Panc1 (cell line): ENCODE results near the gene NBL1. TPM values are rescaled to one million over a fixed set of nuclear protein-coding genes. Genes with fewer than 3 reads are reported as not detected.

Source experiments
- ATAC-seq: fragments of 200-7000 bp; cut with Tn5 transposase; 2 replicates; pipeline ENCODE4 v1.9.1; 2020; ENCODE audit warnings: mild to moderate bottlenecking, moderate library complexity
- BruUV-seq: library from RNA; stranded (reverse); fragments of 400-500 nt; replicated peaks from 2 replicates; lab custom pipeline; 2021; lab: Mats Ljungman, UMichigan
- CTCF ChIA-PET: fragments of 300-600 bp; sonication (Branson Sonifier 250); formaldehyde crosslinking; loops from one replicate; lab custom pipeline; 2022; ENCODE audit warnings: antibody characterized with exemption; lab: Charles Lee
- POLR2A ChIA-PET: fragments of 300-600 bp; sonication (Branson Sonifier 250); formaldehyde crosslinking; loops from one replicate; lab custom pipeline; 2022; ENCODE audit warnings: antibody characterized with exemption; lab: Charles Lee
- DNase-seq: peaks from one replicate; pipeline ENCODE4 v3.0.0-alpha.2; 2010; ENCODE audit warnings: low read depth, low spot score
- H3K27ac ChIP-seq: 2 replicates; pipeline ENCODE4 v1.5.1; 2011; ENCODE audit warnings: mild to moderate bottlenecking, low read length, inconsistent platforms
- H3K27me3 ChIP-seq: fragments of 200-500 bp; sonication (Bioruptor generic); 2 replicates; pipeline ENCODE4 v1.6.0; 2014; ENCODE audit warnings: low read length, inconsistent platforms; ENCODE audit not compliant: control insufficient read depth, insufficient read depth
- H3K36me3 ChIP-seq: fragments of 200-500 bp; sonication (Bioruptor generic); 2 replicates; pipeline ENCODE4 v1.5.1; 2014; ENCODE audit warnings: inconsistent platforms, mild to moderate bottlenecking, low read length, moderate library complexity; ENCODE audit not compliant: control insufficient read depth, insufficient read depth
- H3K4me1 ChIP-seq: 2 replicates; pipeline ENCODE4 v1.5.1; 2011; ENCODE audit warnings: inconsistent platforms, mild to moderate bottlenecking, low read length, moderate library complexity; ENCODE audit not compliant: control insufficient read depth, insufficient read depth
- H3K4me3 ChIP-seq, 2 experiments: 2 replicates each; pipeline ENCODE4 v1.5.1; 2011 to 2012; ENCODE audit warnings: low read depth in 2 of 2, low read length in 2 of 2, mild to moderate bottlenecking in 2 of 2, inconsistent platforms in 1 of 2, moderate library complexity in 1 of 2
- H3K9me3 ChIP-seq: fragments of 200-500 bp; sonication (Bioruptor generic); 2 replicates; pipeline ENCODE4 v1.5.1; 2014; ENCODE audit warnings: low read depth, mild to moderate bottlenecking, inconsistent platforms, low read length, moderate library complexity; ENCODE audit not compliant: control insufficient read depth, insufficient read depth
- CTCF ChIP-seq: fragments of 450-650 bp; IDR thresholded peaks from 2 replicates; pipeline ENCODE4 v1.5.1; 2017; ENCODE audit warnings: mild to moderate bottlenecking
- POLR2AphosphoS5 ChIP-seq: IDR thresholded peaks from 2 replicates; pipeline ENCODE4 v1.6.1; 2012; ENCODE audit warnings: mild to moderate bottlenecking, low read depth, low read length, moderate library complexity
- REST ChIP-seq, 2 experiments: IDR thresholded peaks; 2 replicates each; pipeline ENCODE4 v1.6.1; 2011 to 2012; ENCODE audit warnings: low read depth in 2 of 2, control low read depth in 1 of 2, low read length in 1 of 2, mild to moderate bottlenecking in 1 of 2, moderate library complexity in 1 of 2; ENCODE audit not compliant: insufficient read depth in 1 of 2
- SIN3A ChIP-seq: IDR thresholded peaks from 2 replicates; pipeline ENCODE4 v1.6.1; 2012; ENCODE audit warnings: low read depth, mild to moderate bottlenecking, low read length, moderate library complexity, borderline replicate concordance; ENCODE audit not compliant: insufficient read depth
- TCF7L2 ChIP-seq: IDR thresholded peaks from 2 replicates; pipeline ENCODE4 v1.6.1; 2011; ENCODE audit warnings: mild to moderate bottlenecking, low read depth, low read length, inconsistent platforms
- in situ Hi-C: cut with HindIII; loops from 2 replicates; pipeline ENCODE4 v1.10.0; 2016; ENCODE audit warnings: low sequenced_read_pairs, low pct_unique_long_range_greater_than_20kb
- intact Hi-C: fragments of 100-400 bp; cut with micrococcal nuclease; formaldehyde crosslinking; loops from one replicate; pipeline ENCODE4 v1.10.0; 2022; ENCODE audit not compliant: unreplicated experiment
- total RNA-seq: library from RNA; stranded (reverse); gene quantifications from one replicate; pipeline ENCODE4 v1.2.1, GENCODE V29; 2021; ENCODE audit not compliant: unreplicated experiment

Gene NBL1
- total RNA-seq, 1 experiment from 2014 or later: 191 TPM

GRCh38 chr1:19639999-19640362, 4.1 kb upstream of the NBL1 start:
- peaks cover 22% of the 10 kb centered on the region for H3K4me1 ChIP-seq
- ChIA-PET CTCF (no interaction called here), POLR2A (interaction anchor here (1.1 kb wide), 1 partner anchor 167 kb away, joined by 7 read pairs; no protein-coding TSS in a partner anchor)
- H3K27ac ChIP-seq: 0 out of 2 replicates have a peak overlapping the region, but pooled peaks have one; percentile 34
- H3K4me3 ChIP-seq: no peak overlapping the region
- TF ChIP-seq CTCF: no peak
- no peak for TF ChIP-seq TCF7L2
- no peak for TF ChIP-seq POLR2AphosphoS5
- no peak for TF ChIP-seq REST (IDR thresholded peaks at IDR 0.05; ENCODE audit: insufficient read depth in 1 of 2, low read depth in 2 of 2, low read length in 1 of 2)
- no peak for TF ChIP-seq SIN3A
- H3K27me3 ChIP-seq: no peaks in the 10 kb centered on the region
- BruUV-seq: no TSS peak
- in situ Hi-C loops (no loop called here), intact Hi-C loops (loop anchor here (10.0 kb wide), 1 partner anchor 195 kb away; no protein-coding TSS in a partner anchor)
- H3K9me3 ChIP-seq: no peaks in the 10 kb centered on the region
- H3K36me3 ChIP-seq: no peaks in the 10 kb centered on the region; the same call in 1 of the 2 replicates
- DNase-seq (no peak), ATAC-seq (no peak)

- ATAC-seq (no peak), DNase-seq (no peak)
- ChIA-PET POLR2A (interaction anchor here (0.7 kb wide), 1 partner anchor 22 kb away, joined by 11 read pairs; no protein-coding TSS in a partner anchor), CTCF (no interaction called here)
- H3K9me3 ChIP-seq: no peaks in the 10 kb centered on the region
- H3K27me3 ChIP-seq: no peaks in the 10 kb centered on the region
- H3K4me3 ChIP-seq: no peak overlapping the region
- BruUV-seq: no TSS peak
- 0 out of 2 replicates have a peak overlapping the region, but pooled peaks have one; percentile 34 for H3K27ac ChIP-seq
- TF ChIP-seq TCF7L2: no peak
- no peak for TF ChIP-seq CTCF
- TF ChIP-seq POLR2AphosphoS5: no peak
- TF ChIP-seq SIN3A: no peak
- no peak for TF ChIP-seq REST (IDR thresholded peaks at IDR 0.05; ENCODE audit: insufficient read depth in 1 of 2, low read depth in 2 of 2, low read length in 1 of 2)
- H3K36me3 ChIP-seq: no peaks in the 10 kb centered on the region; the same call in 1 of the 2 replicates
- intact Hi-C loops (loop anchor here (10.0 kb wide), 1 partner anchor 196 kb away; no protein-coding TSS in a partner anchor), in situ Hi-C loops (no loop called here)
- peaks cover 24% of the 10 kb centered on the region for H3K4me1 ChIP-seq
Observed at GRCh38 chr1:19640363-19641316, 3.5 kb upstream of the NBL1 start.
